Measurements from ENCODE around the gene RAP1GAP2. TPM values are rescaled to one million over a fixed set of nuclear protein-coding genes. Genes with fewer than 3 reads are reported as not detected.
"Not testable (repeated sequence)": the region's sequence is repeated elsewhere in the genome, so short reads cannot be mapped to it uniquely, and the experiment has no call there.

RAP1GAP2 gene
- total RNA-seq, 1 donor from 2014 or later = 19.7 TPM

DNA sequence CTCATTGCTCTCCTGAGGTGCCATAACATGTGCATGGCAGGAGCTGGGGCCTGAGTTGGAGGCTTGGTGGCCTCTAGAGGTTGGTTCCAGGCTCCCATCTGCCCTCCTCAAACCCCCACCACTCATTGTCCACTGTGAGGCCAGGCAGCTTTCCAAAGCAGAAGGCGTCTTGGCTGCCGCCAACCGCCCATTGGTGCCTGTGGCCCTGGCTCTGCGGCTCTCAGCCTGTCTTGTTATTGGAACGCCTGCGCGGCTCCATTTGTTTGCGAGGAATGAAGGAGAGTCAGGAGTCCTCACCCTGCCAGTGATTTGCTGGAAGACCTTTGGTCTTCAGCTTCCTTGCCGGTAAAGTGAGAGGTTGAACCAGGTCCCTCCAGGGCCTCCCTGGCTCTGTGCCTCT lies 223.5 kb downstream of the RAP1GAP2 start:
- intact Hi-C loops (cut with micrococcal nuclease) = no loop called here

DNA sequence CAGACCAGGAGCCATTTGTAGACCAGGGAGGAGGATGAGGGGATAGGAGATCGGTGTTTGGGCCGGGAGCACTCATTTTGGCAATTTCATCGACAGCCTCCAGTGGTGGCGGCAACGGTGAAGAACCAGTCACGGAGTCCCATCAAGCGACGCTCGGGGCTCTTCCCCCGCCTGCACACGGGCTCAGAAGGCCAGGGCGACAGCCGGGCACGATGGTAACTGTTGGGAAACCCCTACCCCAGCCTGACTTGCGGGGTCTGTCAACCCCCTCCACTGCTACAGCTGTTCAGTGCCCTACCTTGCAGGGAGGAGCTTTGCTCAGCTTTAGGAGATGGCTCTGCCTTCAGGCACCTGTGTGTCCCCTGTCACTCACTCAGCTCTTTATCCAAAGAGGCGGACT lies 224.1 kb downstream of the RAP1GAP2 start:
- intact Hi-C loops (cut with micrococcal nuclease) = no loop called here

DNA sequence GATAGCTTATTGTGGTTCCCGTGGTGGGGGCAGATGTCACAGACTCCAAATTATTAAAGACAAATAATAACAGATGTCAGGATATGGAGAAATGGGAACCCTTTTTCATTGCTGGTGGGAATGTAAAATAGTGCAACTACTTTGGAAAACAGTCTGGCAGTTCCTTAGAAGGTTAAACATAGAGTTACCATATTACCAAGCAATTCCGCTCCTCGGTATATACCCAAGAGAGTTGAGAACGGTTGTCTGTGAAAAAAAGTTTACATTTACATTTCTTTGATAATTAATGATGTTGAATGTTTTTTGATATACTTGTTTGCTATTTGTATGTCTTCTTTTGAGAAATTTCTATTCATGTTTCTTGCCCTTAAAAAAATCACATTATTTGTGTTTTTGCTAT lies 226.0 kb downstream of the RAP1GAP2 start:
- intact Hi-C loops (cut with micrococcal nuclease) = no loop called here

DNA sequence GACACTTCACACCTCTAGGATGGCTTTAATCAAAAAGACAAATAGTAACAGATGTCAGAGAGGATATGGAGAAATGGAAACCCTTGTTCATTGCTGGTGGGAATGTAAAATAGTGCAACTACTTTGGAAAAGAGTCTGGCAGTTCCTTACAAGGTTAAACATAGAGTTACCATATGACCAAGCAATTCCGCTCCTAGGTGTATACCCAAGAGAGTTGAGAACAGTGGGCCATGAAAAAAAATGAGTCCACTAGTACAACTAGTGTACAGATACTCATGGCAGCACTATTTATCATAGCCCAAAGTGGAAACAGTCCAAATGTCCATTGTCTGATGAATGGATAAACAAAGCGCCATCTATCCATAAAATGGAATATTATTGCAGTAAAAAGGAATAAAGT lies 228.1 kb downstream of the RAP1GAP2 start:
- intact Hi-C loops (cut with micrococcal nuclease) = no loop called here

DNA sequence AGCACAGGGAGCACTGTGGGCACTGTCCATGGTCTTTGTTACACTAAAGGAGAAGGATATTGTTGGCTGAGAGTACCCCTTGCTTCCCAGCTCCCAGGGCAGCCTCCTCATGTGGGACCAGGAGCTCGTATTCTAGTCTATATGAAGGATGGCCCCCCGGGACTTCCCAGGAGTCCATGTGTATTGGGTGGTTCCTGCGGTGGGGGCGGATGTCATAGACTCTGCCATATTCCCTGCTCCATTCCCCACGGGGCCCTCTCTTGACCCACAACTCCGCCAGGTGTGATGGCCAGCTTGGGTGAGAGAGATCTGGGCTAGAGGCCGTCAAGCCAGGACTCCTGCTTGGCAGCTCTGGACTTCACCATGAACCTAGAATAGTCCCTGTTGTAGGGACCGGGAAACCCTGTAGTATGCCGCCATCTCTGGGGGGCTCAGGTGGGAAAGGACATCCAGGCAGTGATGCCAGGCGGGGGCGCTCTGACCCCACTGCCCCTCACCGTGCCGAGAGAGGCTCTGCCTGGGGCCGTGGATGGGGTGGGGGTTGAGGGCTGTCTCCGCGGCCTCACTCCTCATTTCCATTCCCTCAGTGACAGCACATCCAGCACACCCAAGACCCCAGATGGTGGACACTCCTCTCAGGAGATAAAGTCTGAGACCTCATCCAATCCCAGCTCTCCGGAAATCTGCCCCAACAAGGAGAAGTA lies 229.3 kb downstream of the RAP1GAP2 start:
- intact Hi-C loops (cut with micrococcal nuclease) = no loop called here

DNA sequence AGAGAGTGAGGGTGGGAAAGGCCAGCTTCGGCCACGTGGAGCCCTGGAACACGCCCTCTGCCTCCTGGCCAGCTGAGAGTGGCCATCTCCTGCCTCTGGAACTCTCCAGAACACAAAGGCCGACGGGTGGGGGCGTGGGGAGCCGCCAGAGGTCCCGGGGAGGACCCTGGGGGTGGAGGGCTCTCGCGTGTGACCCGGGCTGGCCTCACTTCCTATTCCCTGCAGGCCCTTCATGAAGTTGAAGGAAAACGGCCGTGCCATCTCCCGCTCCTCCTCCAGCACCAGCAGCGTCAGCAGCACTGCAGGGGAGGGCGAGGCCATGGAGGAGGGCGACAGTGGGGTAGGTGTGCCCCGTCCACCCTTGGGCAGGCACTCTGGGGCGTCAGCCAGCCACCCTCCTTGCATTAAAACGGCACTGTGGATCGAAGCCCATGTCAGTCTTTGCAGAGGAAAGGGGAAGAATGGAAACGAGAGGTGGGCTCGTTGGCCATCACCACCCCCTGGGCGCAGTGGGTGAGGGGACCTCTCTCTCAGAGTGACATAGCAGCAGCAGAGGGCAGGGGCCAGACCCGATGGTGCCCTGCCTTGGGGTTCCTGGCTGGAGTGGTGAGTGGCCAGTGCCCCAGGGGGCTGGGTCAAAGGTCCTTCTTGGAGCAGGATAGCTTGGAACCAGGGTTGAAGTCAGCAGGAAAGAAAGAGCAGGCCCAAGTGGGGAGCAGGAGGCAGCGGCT lies 230.1 kb downstream of the RAP1GAP2 start:
- intact Hi-C loops (cut with micrococcal nuclease) = no loop called here

DNA sequence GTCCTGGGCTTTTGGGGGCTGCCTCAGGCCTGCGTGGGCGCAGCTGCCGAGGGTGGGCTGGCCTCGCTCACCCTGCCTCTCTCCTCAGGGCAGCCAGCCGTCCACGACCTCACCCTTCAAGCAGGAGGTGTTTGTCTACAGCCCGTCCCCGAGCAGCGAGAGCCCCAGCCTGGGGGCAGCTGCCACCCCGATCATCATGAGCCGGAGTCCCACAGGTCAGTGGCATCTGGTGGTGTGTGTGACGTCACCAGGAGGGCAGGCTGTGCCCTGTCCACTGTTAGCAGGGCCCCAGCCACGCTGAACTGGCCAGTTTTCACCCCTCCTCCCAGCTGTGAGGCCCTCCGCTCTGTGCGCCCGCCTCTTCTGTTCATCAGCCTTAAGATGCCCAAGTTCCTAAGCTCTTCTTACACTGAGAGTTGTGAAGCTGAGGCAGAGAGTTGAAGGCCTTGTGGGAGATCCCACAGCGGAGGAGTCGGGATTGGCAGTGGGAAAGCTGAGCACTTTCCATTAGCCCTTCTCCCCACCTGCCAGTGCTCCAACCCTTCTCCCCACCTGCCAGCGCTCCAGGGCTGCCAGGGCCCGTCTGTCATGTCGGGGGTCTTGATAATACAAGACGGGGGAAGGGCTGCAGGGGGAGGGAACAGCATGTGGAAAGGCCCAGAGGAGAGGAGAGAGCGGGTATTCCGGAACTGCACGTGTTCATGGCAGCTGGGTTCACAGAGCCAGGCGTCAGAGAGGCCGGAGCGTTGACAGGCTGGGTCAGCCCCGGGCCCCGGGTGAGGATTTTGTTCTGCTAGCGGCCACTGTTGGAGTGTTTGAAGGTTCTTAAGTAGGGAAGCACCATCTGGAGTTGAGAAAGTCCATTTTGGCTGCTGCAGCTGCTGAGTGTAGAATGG lies 230.9 kb downstream of the RAP1GAP2 start:
- intact Hi-C loops (cut with micrococcal nuclease) = no loop called here

DNA sequence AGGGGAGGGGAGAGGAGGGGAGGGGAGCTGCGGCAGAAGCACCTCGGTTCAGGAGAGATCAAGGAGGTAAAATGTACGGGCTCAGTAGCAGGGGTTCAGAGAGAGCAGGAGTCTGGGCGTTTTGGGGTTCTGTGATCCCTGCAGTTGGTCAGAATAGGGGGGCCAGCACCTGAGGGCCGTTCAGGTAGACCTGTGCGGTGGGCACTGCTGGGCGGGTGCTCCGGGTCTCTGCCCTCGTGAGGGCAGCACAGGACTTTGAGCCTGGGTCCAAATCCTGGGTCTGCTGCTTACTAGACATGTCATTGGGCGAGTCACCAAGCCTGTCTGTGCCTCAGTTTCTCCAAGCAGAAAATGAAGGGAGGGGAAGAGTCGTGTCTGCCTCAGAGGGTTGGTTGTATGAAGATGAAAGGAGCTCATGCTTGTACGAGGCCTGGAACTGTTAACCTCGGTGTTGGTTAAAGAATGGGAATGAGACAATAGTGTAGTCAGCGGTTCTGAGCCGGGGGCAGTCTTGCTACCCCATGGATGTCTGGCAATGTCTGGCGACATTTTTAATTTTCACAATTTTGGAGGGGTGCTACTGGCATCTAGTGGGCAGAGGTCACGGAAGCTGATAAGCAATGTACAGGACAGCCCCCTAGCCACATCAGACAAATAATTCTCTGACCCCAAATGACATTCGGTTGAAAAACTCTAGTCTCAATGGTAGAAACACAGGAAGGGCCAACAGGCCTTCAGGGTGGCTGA lies 231.7 kb downstream of the RAP1GAP2 start:
- intact Hi-C loops (cut with micrococcal nuclease) = no loop called here

DNA sequence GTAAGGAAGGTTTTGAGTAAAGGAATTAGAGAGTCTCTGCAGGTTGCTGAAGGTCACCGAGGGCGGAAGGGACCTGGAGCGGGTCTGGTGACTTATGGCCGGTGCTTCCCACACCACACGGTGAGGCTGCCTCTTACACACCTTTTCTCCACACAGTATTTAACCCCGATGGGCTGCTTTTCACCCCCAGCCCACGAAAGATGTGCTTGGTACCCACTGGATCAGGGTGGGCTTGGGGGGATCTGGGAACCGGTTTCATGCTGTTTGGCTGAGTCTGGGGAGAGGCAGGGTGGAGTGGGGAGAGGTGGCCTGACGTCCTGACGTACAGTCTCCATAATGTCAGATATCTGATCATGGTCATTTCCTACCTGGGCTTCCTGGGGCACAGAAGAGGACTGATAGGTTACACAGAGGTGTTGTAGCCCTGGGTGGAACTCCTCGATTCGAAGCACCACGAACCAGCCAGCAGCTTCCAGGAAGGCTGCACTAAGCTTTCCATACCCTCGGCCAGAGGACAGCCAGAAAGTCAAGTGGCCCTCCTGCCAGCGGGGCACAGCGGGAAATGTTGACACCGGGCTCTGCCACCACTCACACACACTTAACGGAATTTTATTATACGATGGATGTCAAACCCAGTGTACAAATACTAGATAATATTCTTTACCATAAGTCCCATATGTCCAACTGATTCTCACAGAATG lies 233.1 kb downstream of the RAP1GAP2 start:
- intact Hi-C loops (cut with micrococcal nuclease) = no loop called here

DNA sequence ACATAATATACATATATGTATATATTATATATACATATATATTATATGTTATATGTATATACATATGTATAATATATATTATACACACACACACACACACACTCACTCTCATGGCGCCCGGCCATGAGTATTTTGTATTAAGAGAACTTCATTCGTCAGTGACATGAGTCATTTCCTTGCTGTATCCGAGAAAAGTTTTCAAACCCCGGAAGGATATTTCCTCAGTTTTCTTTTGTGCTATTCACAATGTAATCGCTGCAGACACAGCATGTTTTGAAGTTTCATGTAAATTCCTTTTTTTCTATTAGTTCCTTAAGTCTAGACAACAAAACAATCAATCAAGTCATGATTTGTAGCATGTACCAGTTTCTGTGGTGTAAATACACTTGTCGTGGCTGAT lies 233.9 kb downstream of the RAP1GAP2 start:
- intact Hi-C loops (cut with micrococcal nuclease) = no loop called here

DNA sequence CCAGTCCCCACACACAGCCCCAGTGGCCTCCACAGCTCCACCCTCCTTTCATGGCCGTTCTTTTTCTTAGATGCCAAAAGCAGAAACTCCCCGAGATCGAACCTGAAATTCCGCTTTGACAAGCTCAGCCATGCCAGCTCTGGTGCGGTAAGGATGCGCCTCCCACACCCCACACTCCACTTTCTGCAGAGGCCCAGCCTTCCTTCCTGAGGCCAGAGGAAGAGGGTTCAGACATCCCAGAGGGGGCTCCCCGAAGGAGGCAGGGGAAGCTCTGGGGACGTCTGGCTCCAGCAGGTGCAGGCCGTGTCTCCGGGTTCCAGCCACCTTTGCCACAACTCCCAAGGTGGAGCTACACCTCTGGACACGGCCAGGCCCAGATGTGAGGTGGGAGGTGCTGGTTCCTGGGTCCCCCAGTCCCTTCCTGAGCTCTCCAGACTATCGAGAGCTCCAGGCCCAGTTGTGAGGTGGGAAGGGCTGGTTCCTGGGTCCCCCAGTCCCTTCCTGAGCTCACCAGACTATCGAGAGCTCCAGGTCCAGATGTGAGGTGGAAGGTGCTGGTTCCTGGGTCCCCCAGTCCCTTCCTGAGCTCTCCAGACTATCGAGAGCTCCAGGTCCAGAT lies 234.7 kb downstream of the RAP1GAP2 start:
- intact Hi-C loops (cut with micrococcal nuclease) = not testable (repeated sequence)

DNA sequence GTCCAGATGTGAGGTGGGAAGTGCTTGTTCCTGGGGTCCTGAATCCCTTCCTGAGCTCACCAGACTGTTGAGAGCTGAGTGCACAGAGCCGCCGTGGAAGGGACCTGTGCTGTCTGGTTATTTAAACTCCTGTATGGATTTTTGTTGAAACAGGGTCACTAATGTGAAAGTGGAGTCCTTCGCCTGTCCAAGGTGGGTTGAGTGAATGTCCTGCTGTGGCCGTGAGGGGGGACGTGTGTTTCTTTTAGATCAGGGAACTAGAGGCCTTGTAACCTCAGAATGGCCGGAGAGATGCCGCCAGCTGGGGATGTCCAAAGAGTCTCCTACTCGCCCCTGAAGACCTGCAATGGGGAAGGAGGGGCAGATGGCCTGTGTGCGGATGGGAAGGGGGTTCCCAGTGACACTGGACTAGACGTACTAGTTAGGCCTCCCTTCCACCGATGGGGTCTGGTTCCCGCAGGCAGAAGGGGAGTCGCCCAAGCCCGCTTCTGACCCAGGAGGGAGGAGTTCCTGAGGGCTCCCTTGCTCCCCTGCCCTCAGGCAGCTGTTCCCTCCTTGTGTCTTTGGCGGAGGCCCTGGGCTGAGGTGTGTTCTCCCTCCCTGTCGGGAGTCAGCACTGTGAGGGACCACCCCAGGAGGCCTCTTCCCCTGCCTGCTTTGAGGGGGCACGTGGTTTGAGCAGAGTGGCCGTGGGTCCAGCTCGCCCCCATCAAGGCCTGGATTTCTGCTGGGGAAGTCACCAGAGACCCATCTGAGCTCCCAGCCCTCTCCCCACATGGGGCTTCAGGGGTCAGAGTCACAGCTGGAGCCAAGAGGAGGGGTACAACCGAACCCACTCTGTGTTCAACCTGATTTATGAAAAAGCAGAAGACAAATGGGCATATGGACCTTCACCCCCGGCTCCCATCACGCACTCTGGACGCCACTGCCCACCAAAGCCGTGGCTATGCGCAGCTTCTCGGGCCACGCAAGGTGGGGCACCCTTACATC lies 236.3 kb downstream of the RAP1GAP2 start:
- intact Hi-C loops (cut with micrococcal nuclease) = no loop called here

DNA sequence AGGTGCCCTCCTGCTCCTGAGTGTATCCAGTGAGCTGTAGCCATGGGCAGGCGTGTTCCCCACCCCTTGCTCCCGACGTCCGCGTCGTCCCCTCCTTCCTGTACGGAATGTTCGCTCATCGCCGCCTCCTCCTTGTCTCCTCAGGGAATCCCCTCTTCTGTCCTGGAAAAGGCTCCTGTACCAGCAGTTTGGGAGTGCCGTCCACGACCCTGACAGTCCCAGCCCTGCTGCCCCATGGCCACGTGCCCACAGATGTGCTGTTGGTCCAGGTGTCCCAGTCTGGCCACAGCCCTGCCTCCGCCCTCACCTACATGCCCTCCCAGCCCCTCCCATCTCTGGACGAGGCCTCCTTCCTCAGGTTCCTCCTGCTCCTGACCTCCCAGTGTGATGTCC lies 237.0 kb downstream of the RAP1GAP2 start:
- intact Hi-C loops (cut with micrococcal nuclease) = no loop called here

DNA sequence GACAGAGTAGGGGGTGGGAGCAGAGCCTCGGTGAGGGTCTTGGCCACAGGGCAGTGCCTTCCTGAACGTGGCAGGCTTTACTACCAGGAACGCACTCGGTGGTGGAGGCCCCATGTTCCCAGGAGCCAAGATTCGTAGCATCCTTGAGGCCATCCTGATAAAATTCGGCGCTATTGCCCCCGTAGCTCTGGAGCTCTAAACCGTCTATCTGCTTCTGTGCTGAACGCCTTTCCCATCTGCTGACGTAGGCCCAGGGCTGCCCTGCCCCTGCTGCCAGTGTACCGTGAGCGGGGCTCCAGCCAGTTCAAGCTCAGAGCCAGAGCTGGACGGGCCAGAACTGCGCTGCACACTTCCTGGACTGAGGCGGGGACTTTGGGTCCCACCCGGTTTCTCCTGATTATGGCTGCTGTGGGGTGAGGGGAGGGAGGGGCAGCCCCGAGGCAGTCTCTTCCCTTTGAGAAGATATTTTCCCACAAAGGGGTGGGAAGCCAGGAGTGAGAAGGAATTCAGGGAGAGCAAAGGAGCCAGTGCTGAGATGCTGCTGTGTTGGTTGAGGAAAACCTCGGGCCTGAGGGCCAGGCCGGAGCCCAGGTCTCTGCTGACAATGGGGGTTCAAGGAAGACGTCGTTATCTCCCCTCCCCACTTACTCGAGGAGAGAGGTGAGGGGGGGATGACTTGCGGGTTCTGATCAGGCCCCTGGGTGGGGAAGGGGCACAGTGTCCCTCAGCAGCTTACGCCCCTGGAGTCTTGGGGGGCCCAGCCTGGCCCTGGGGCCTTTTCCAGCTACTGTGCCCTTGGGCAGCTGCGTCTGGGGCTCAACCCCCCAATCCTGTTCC lies 237.7 kb downstream of the RAP1GAP2 start:
- intact Hi-C loops (cut with micrococcal nuclease) = no loop called here

DNA sequence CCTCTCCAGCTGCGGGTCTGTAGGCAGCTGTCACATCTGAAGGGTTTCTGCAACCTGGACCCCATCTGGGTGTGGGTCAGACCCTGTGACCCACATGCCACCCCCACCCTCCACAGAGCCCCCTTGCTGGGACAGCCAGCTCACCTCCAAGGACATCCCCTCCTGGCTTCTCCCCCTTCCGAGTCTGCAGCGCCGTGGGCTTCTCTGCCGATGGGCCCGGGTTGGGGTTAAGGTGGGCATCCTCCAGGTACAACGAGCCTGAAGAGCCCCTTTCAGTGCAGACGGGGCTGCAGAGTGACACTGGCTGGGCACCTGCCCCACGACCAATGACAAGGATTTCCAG lies 238.3 kb downstream of the RAP1GAP2 start:
- intact Hi-C loops (cut with micrococcal nuclease) = no loop called here

DNA sequence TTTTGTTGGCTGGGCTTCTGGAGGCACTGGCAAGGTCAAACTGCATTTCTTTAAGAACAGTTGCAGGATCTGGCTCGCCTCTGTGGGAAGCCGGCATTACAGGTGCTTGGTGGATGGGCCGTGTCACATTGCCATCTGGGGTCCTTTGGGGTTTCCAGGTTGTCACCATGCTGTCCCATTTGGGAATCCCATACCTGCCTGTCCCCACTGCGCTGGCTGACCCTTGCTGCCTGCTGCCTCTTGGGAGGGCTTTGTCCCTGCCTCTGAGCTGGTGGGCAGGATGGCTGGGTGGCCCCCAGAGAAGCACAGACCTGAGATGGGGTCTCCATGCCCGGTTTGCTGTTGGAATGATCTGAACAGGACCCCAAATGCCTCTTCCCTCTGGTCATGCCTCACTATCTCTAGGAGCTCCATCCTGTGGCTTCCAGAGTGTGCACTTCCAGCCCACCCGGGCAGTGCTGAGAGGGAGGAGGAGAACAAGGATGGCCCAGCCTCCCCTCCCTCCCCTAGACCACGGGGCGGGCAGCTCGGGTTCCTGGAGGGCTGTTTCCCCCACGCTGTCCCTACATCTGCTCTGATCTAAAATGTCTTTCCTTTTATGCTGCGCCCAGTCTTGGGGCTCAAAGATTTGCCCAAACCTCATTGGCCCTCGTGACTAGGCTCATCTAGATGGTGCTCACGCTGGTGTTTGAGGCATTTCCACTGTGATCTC lies 239.2 kb downstream of the RAP1GAP2 start:
- intact Hi-C loops (cut with micrococcal nuclease) = no loop called here

DNA sequence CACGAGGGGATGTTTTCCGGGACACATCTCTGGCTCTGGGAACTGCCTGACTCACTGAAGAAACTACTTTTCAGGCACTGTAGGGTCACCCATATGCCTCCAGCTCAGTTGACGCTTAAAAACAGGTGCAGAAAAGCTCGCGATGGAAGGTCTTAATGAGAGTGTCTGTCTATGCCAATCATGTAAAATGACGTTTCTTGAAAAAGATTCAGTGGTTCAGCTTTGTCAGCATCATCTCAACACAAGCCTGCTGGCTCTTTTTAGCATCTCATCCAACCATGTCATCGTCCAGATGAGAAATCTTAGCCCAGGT lies 239.7 kb downstream of the RAP1GAP2 start:
- intact Hi-C loops (cut with micrococcal nuclease) = no loop called here

DNA sequence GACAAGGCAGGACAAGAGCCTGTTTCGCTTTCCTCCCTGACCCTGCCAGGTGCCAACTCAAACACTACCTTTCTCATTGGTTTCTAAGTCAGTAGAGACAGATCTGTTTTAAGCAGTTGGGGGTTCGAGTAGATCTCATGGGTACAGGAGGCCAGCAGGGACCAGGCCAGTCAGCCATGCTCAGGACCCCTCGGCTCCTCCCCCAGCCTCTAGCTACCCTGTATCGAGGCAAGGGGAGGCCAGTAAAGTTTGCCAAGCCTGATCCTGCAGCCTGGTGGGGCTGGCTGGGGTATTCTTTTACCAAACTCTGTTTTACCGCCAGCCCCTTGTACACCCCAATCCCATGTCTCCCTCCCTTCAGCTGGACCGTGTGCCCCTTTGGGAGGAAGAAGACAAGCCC lies 240.6 kb downstream of the RAP1GAP2 start:
- intact Hi-C loops (cut with micrococcal nuclease) = no loop called here

All from T-helper 1 cell treated with Interleukin-12 subunit alpha and Interleukin-12 subunit beta and Interleukin-4 antibody, amounts not matched to agents 30 ng/mL and 1 ng/mL, for 36 hours (primary cell).